ENCODE data around the gene SRGN.

DNA sequence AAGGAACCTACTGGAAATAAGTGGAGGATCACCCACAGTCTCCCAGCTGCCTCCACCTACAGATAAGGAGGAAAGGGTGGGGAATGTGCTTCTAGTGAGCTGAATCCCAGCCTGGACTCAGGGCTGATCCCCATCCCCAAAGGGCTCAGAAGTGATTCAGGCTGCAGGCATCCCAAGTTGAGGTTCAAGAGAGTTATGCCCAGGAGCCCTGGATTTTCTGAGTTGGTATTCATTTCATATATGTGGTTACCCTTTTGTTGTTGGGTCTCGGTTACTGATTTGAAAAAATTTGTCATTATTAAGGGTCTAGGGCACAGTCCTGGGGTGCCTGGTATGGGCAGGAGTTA is 30.0 kb upstream of the SRGN start:
- TF ChIP-seq POLR2AphosphoS5 (IDR thresholded peaks at IDR 0.05) = no peak
- TF ChIP-seq POLR2A (IDR thresholded peaks at IDR 0.05) = no peak
- TF ChIP-seq, protein P1, sequence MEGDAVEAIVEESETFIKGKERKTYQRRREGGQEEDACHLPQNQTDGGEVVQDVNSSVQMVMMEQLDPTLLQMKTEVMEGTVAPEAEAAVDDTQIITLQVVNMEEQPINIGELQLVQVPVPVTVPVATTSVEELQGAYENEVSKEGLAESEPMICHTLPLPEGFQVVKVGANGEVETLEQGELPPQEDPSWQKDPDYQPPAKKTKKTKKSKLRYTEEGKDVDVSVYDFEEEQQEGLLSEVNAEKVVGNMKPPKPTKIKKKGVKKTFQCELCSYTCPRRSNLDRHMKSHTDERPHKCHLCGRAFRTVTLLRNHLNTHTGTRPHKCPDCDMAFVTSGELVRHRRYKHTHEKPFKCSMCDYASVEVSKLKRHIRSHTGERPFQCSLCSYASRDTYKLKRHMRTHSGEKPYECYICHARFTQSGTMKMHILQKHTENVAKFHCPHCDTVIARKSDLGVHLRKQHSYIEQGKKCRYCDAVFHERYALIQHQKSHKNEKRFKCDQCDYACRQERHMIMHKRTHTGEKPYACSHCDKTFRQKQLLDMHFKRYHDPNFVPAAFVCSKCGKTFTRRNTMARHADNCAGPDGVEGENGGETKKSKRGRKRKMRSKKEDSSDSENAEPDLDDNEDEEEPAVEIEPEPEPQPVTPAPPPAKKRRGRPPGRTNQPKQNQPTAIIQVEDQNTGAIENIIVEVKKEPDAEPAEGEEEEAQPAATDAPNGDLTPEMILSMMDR (IDR thresholded peaks at IDR 0.05) = no peak
